Astrocyte (in vitro differentiated cells and primary cell): ENCODE results near the gene RSPH3. TPM values are rescaled to one million over a fixed set of nuclear protein-coding genes. Genes with fewer than 3 reads are reported as not detected.
"Not testable (repeated sequence)": the region's sequence is repeated elsewhere in the genome, so short reads cannot be mapped to it uniquely, and the experiment has no call there.

Experiments
- DNase-seq: peaks from one replicate; pipeline ENCODE4 v3.0.0-alpha.2; 2010; ENCODE audit warnings: low read depth
- FAIRE-seq: peaks from 2 replicates; lab custom pipeline; 2011; peaks lifted over from hg19 to GRCh38; lab: Jason Lieb, UNC
- H2AFZ ChIP-seq: 2 replicates; pipeline ENCODE4 v1.6.0; 2012; ENCODE audit warnings: low read depth, low read length, inconsistent platforms
- H3K27ac ChIP-seq: 2 replicates; pipeline ENCODE4 v1.5.1; 2011; ENCODE audit warnings: low read depth, low read length, inconsistent platforms
- H3K27me3 ChIP-seq: 2 replicates; pipeline ENCODE4 v1.6.0; 2011; ENCODE audit warnings: low read length, inconsistent platforms; ENCODE audit not compliant: insufficient read depth
- H3K36me3 ChIP-seq: 2 replicates; pipeline ENCODE4 v1.5.1; 2011; ENCODE audit warnings: low read length, inconsistent platforms; ENCODE audit not compliant: insufficient read depth
- H3K4me1 ChIP-seq: 2 replicates; pipeline ENCODE4 v1.5.1; 2011; ENCODE audit warnings: low read length, inconsistent platforms; ENCODE audit not compliant: insufficient read depth
- H3K4me2 ChIP-seq: 2 replicates; pipeline ENCODE4 v1.6.0; 2012; ENCODE audit warnings: low read length, inconsistent platforms
- H3K4me3 ChIP-seq: 2 replicates; pipeline ENCODE4 v1.5.1; 2011; ENCODE audit warnings: low read depth, mild to moderate bottlenecking, low read length, inconsistent platforms; ENCODE audit not compliant: insufficient read depth
- H3K79me2 ChIP-seq: 2 replicates; pipeline ENCODE4 v1.6.0; 2012; ENCODE audit warnings: mild to moderate bottlenecking, low read length, inconsistent platforms; ENCODE audit not compliant: insufficient read depth
- H3K9ac ChIP-seq: 2 replicates; pipeline ENCODE4 v1.6.0; 2012; ENCODE audit warnings: mild to moderate bottlenecking, low read length, inconsistent platforms
- H3K9me3 ChIP-seq: 2 replicates; pipeline ENCODE4 v1.5.1; 2012; ENCODE audit warnings: low read depth, mild to moderate bottlenecking, low read length, inconsistent platforms; ENCODE audit not compliant: insufficient read depth
- H4K20me1 ChIP-seq: 2 replicates; pipeline ENCODE4 v1.6.0; 2012; ENCODE audit warnings: low read length, inconsistent platforms; ENCODE audit not compliant: insufficient read depth
- H3K27ac Mint-ChIP-seq: one replicate; pipeline ENCODE4 v1.8.0; 2021; ENCODE audit warnings: mild to moderate bottlenecking, mixed read lengths; ENCODE audit not compliant: unreplicated experiment
- H3K27me3 Mint-ChIP-seq: one replicate; pipeline ENCODE4 v1.8.0; 2021; ENCODE audit warnings: low read depth, mixed read lengths; ENCODE audit not compliant: unreplicated experiment
- H3K36me3 Mint-ChIP-seq: one replicate; pipeline ENCODE4 v1.8.0; 2021; ENCODE audit warnings: low read depth, mixed read lengths; ENCODE audit not compliant: unreplicated experiment
- H3K4me1 Mint-ChIP-seq: one replicate; pipeline ENCODE4 v1.8.0; 2021; ENCODE audit warnings: low read depth, mixed read lengths; ENCODE audit not compliant: unreplicated experiment
- H3K4me3 Mint-ChIP-seq: one replicate; pipeline ENCODE4 v1.8.0; 2021; ENCODE audit warnings: mild to moderate bottlenecking, moderate library complexity, mixed read lengths; ENCODE audit not compliant: unreplicated experiment
- H3K9me3 Mint-ChIP-seq: one replicate; pipeline ENCODE4 v1.8.0; 2021; ENCODE audit warnings: mild to moderate bottlenecking, mixed read lengths; ENCODE audit not compliant: unreplicated experiment
- EZH2 ChIP-seq: IDR thresholded peaks from 2 replicates; pipeline ENCODE4 v1.6.1; 2012; ENCODE audit warnings: mild to moderate bottlenecking, low read length, inconsistent platforms; ENCODE audit not compliant: insufficient read depth
- total RNA-seq: library from RNA; stranded (reverse); gene quantifications from 2 replicates; pipeline ENCODE4 v1.2.1, GENCODE V29; 2021
- TF ChIP-seq, protein P1 (sequence below): IDR thresholded peaks from 2 replicates; pipeline ENCODE4 v1.5.1; 2011; ENCODE audit warnings: low read depth, mild to moderate bottlenecking, inconsistent platforms, low read length, moderate library complexity; ENCODE audit not compliant: insufficient read depth

Gene RSPH3
- total RNA-seq, 1 donor from 2014 or later = 10.2 TPM

DNA sequence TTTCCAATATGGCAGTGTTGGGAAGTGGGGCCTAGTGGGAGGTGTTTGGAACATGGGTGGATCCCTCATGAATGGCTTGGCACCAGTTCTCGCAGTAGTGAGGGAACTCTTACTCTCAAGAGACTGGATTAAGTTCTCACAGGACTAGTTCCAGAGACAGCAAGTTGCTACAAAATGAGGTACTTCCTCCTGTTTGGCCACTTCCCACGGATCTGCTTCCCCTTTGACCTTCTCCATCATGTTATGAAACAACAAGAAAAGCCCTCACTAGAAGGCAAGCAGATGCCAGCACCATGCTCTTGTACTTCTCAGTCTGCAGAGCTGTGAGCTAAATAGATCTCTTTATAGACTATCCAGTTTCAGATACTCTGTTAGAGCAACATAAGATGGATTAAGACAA lies 3.1 kb downstream of the RSPH3 start:
- TF ChIP-seq, protein P1, sequence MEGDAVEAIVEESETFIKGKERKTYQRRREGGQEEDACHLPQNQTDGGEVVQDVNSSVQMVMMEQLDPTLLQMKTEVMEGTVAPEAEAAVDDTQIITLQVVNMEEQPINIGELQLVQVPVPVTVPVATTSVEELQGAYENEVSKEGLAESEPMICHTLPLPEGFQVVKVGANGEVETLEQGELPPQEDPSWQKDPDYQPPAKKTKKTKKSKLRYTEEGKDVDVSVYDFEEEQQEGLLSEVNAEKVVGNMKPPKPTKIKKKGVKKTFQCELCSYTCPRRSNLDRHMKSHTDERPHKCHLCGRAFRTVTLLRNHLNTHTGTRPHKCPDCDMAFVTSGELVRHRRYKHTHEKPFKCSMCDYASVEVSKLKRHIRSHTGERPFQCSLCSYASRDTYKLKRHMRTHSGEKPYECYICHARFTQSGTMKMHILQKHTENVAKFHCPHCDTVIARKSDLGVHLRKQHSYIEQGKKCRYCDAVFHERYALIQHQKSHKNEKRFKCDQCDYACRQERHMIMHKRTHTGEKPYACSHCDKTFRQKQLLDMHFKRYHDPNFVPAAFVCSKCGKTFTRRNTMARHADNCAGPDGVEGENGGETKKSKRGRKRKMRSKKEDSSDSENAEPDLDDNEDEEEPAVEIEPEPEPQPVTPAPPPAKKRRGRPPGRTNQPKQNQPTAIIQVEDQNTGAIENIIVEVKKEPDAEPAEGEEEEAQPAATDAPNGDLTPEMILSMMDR = no peak
- no peak for TF ChIP-seq EZH2
- H4K20me1 ChIP-seq = no peaks in the 10 kb centered on the region
- Mint-ChIP-seq H3K9me3 (peaks cover 1% of the 10 kb centered on the region), H3K27ac (no peak overlapping the region), H3K4me3 (no peak overlapping the region), H3K36me3 (peaks cover 2% of the 10 kb centered on the region), H3K27me3 (no peaks in the 10 kb centered on the region), H3K4me1 (peaks cover 17% of the 10 kb centered on the region)
- H3K4me1 ChIP-seq = peaks cover 12% of the 10 kb centered on the region
- no peak overlapping the region for H3K9ac ChIP-seq
- no peak for FAIRE-seq
- no peak overlapping the region for H2AFZ ChIP-seq
- H3K36me3 ChIP-seq = no peaks in the 10 kb centered on the region
- no peaks in the 10 kb centered on the region for H3K9me3 ChIP-seq
- no peak for DNase-seq
- no peaks in the 10 kb centered on the region for H3K27me3 ChIP-seq
- H3K4me3 ChIP-seq = no peak overlapping the region
- H3K27ac ChIP-seq = no peak overlapping the region
- peaks cover 4% of the 10 kb centered on the region for H3K79me2 ChIP-seq
- no peak overlapping the region for H3K4me2 ChIP-seq

DNA sequence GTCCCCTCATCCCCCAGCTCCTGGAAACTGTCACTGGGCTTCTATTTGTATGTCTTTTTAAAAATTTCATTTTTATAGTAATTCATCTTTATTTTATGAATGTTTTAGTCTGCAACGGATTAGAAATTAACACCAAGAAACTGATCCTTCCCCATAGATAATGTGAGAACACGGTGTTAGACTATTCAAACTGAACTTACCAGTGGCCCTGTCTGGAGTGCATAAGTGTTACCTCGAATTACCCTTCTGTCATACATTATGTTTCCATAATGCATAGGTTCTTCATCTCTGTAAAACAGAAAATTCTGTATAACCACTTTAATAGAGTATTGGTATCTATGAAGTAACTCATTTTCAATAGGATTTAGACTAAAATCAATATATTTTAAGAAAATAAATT lies 6.4 kb downstream of the RSPH3 start:
- H3K9ac ChIP-seq = no peak overlapping the region
- no peaks in the 10 kb centered on the region for H3K4me1 ChIP-seq
- no peak for DNase-seq
- no peaks in the 10 kb centered on the region for H3K79me2 ChIP-seq
- H3K4me3 ChIP-seq = no peak overlapping the region
- Mint-ChIP-seq H3K4me1 (peaks cover 5% of the 10 kb centered on the region), H3K9me3 (peaks cover 4% of the 10 kb centered on the region), H3K27me3 (no peaks in the 10 kb centered on the region), H3K4me3 (no peak overlapping the region), H3K36me3 (peaks cover 8% of the 10 kb centered on the region), H3K27ac (no peak overlapping the region)
- H4K20me1 ChIP-seq = no peaks in the 10 kb centered on the region
- H3K36me3 ChIP-seq = no peaks in the 10 kb centered on the region
- no peak overlapping the region for H3K4me2 ChIP-seq
- H3K27ac ChIP-seq = no peak overlapping the region
- no peak for FAIRE-seq
- H3K27me3 ChIP-seq = no peaks in the 10 kb centered on the region
- TF ChIP-seq EZH2 = no peak
- TF ChIP-seq, protein P1 = no peak
- H3K9me3 ChIP-seq = no peaks in the 10 kb centered on the region
- H2AFZ ChIP-seq = no peak overlapping the region

DNA sequence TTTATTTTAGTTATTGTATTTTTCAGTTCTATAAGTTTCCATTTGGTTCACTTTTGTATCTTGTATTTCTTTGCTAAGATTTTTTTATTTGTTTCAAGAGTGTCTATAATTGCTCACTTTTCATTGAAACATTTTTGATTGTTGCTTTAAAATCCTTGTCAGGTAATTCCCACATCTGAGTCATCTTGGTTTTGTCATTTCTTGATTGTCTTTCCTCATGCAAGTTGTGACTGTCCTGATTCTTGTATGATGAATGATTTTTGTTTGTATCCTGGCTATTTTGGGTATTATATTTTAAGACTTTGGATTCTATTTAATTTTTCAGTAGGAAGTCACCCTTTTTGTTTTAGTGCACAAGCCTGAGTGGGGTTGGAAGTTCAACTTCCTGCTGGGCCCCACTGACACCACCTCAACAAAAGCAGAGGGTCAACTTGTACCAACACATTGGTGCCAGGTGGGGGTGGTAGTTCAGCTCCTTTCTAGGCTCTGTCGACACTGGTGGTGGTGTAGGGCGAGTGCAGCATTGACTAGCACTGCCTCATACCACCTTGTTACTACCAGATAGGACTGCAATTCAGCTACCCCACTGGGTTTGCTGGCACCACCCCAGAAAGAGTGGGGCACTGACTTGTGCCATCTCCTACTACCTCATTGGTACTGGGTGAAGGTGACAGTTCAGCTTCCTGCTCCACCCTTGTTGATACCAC lies 8.8 kb downstream of the RSPH3 start:
- Histone ChIP-seq H3K27me3 (no peaks in the 10 kb centered on the region), H4K20me1 (no peaks in the 10 kb centered on the region), H3K4me2 (no peak overlapping the region), H3K36me3 (no peaks in the 10 kb centered on the region), H3K9me3 (no peaks in the 10 kb centered on the region), H3K79me2 (no peaks in the 10 kb centered on the region), H3K9ac (no peak overlapping the region), H3K4me3 (no peak overlapping the region), H3K4me1 (no peaks in the 10 kb centered on the region), H3K27ac (no peak overlapping the region), H2AFZ (no peak overlapping the region)
- no peak for TF ChIP-seq EZH2
- TF ChIP-seq, protein P1 = no peak
- H3K27ac Mint-ChIP-seq = no peak overlapping the region
- DNase-seq = no peak
- FAIRE-seq = peak; percentile 52
- H3K4me3 Mint-ChIP-seq = no peak overlapping the region
- H3K36me3 Mint-ChIP-seq = peaks cover 14% of the 10 kb centered on the region
- peaks cover 7% of the 10 kb centered on the region for H3K9me3 Mint-ChIP-seq
- no peaks in the 10 kb centered on the region for H3K27me3 Mint-ChIP-seq
- H3K4me1 Mint-ChIP-seq = peaks cover 5% of the 10 kb centered on the region

DNA sequence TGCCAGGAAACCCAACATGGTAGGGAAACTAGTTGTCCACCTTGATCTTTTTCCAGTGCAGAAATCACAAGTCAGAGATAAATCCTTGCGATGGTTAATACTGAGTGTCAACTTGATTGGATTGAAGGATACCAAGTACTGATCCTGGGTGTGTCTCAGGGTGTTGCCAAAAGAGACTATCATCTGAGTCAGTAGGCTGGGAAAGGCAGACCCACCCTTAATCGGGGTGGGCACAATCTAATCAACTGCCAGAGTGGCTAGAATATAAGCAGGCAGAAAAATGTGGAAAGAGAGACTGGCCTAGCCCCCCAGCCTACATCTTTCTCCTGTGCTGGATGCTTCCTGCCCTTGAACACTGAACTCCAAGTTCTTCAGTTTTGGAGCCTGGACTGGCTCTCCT lies 10.3 kb downstream of the RSPH3 start:
- DNase-seq, H3K4me3 Mint-ChIP-seq, H3K4me2 ChIP-seq, H3K27me3 Mint-ChIP-seq, H3K4me1 Mint-ChIP-seq, H3K4me3 ChIP-seq, H3K36me3 ChIP-seq, H3K9me3 ChIP-seq, FAIRE-seq, H3K27ac ChIP-seq, H3K9me3 Mint-ChIP-seq, H3K27me3 ChIP-seq, H3K27ac Mint-ChIP-seq, H3K4me1 ChIP-seq, H3K9ac ChIP-seq, H3K79me2 ChIP-seq, H2AFZ ChIP-seq, H4K20me1 ChIP-seq: not testable (repeated sequence)
- peaks cover 17% of the 10 kb centered on the region for H3K36me3 Mint-ChIP-seq
